GM18502 (cell line): ENCODE measurements around the gene SERINC4.

Experiments used
- ATAC-seq: cut with Tn5 transposase; IDR thresholded peaks from one replicate; pipeline ENCODE4 v1.9.1; 2021; ENCODE audit warnings: mild to moderate bottlenecking; ENCODE audit not compliant: unreplicated experiment, poor library complexity

SERINC4 gene

GRCh38 chr15:43799209-43799944 is 643 bp downstream of the SERINC4 start:
- no peak for ATAC-seq

DNA sequence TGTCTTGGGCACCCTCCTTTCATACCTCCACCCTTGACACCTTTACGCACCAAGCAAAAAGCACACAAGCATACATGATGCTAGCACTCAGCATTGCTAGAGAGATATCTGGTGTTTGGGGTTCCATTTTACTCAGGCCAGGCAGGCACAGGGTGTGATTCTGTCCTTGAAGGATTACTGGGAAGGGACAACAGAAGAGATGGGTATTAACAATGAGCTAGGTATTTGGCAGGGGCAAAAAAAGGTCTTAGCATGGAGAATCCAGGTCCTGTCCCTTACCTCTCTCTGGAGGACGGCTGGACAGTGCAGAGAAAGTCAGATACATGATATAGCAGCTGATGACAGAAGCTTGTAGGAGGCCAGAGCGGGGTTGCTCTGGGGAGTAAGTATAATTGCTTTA is 3.5 kb downstream of the SERINC4 start:
- ATAC-seq: no peak

GRCh38 chr15:43795997-43796396 is 4.0 kb downstream of the SERINC4 start:
- no peak for ATAC-seq

DNA sequence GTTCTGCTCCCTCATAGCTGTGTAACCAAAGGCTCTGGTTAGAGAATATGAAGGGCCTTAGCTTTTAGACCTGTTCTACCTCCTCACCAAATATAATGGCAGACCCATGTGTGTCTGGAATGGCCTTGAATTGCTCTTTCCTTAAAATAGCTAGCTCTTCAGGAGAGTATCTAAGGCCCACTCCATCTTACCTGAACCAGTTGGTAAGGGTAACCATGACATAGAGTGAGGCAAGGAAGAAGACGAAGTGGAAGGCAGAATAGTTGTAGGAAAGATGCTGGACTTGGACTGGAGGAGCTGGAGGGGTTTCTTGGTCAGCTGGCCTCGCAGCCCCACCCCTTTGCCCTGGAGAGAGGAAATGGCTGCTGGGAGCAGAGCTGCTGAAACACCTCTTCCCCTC is 4.8 kb downstream of the SERINC4 start:
- no peak for ATAC-seq

GRCh38 chr15:43794269-43795037 is 5.6 kb downstream of the SERINC4 start:
- ATAC-seq: no peak

DNA sequence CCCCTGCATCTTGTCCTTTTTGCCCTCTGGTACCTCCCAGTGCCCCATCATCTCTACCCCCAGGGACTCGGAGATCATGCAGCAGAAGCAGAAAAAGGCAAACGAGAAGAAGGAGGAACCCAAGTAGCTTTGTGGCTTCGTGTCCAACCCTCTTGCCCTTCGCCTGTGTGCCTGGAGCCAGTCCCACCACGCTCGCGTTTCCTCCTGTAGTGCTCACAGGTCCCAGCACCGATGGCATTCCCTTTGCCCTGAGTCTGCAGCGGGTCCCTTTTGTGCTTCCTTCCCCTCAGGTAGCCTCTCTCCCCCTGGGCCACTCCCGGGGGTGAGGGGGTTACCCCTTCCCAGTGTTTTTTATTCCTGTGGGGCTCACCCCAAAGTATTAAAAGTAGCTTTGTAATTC is 6.4 kb downstream of the SERINC4 start:
- no peak for ATAC-seq

DNA sequence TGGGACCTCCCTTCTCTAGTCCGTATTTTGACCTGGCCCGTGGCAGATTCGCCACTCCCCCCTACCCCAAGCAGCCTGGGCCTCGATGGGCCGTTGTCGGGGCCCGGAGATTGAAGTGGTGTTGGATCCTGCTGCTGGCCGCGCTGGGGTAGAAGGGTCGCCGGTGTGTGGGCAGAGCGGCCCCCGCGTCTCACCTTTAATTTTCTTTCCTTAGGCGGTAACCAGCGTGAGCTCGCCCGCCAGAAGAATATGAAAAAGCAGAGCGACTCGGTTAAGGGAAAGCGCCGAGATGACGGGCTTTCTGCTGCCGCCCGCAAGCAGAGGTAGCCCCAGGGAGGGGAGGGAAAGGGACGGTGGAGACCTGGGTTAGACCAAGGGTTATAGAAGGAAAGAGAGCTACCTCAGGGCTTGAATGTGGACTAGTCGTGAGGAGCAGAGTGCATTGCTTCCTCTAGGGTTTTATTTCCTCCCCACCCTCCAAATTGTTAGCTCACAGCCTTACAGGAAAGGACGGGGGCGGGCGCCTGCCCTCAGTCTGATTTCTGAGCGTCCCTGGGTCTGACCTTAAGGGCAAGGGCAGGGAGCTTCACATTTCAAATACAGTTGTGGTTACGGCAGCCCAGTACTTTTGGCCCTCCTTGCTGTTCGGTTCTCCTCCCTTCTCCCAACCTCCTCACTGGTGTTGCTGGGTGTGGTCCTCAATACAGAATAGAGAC is 7.1 kb downstream of the SERINC4 start:
- ATAC-seq: no peak

DNA sequence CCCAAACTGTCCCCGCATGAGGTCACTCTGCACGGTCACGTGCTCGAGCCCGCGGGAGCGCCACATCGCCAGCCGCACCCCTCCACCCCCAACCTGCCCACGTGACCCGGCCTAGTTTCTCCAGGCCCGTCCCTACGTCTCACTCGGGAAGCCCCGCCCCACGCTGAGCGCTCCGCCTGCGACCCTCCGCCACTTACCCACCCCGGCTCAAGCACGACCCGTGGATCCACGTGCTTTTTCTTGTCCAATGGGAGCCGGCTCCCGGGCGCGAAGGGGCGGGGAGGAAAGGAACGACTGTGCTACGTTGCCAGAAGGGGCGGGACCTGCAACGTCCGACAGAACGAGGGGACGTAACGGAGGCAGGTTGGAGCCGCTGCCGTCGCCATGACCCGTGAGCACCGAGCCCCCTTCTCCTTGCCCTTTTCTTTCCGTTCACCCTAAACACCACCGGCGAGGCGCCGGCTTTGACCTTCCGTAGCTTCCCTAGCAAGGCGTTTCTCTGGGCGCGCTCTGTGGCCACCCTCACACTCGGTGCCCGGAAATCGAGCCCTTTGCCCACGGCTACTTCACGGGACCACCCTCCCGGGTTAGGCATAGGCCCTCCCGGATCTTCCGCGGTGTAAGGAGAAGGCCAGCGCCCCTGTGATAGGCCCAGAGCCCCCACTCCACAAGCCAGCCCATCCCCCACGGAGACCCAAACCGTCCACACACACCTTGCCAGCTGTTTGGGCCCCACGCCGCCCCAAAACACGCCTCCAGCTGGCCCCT is 7.8 kb downstream of the SERINC4 start, which contains the start of gene SERF2:
TSS of gene SERF2 (plus strand) at position 328 of the 768 bp plus-strand sequence. CDS start at position 385, 57 bp downstream.
- peak; percentile 91 for ATAC-seq

GRCh38 chr15:43789409-43789808 is 10.6 kb downstream of the SERINC4 start:
- ATAC-seq: no peak

DNA sequence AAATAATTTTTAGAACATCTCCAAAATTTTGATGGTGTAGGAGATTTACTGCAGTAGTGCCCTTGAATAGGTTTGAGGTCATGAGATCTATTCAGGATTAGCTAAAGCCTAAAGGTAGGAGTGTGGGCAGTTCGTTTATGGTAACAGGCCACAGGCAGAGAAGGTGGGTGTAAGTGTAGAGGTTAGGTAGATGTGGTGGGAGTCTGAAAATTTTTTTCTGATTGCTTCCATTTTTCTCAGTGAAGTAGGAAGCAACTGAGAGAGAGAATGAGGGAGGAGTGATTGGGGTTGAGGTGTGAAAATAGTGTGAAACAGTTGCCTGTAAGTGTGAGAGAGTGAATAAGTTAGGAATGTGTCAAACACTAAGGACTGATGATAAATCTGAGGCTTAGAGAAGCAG is 21.0 kb downstream of the SERINC4 start:
- no peak for ATAC-seq

GRCh38 chr15:43777267-43777914 is 22.6 kb downstream of the SERINC4 start:
- peak; percentile 58 for ATAC-seq

- ATAC-seq: peak; percentile 49
Measured at GRCh38 chr15:43776718-43777266, 23.2 kb downstream of the SERINC4 start, which contains the start of gene ELL3. Gene ELL3, minus strand, starts transcription at chr15:43776966. Its CDS starts 65 bp downstream, at chr15:43776901.

GRCh38 chr15:43776101-43776717 is 23.8 kb downstream of the SERINC4 start:
- ATAC-seq: peak; percentile 59

DNA sequence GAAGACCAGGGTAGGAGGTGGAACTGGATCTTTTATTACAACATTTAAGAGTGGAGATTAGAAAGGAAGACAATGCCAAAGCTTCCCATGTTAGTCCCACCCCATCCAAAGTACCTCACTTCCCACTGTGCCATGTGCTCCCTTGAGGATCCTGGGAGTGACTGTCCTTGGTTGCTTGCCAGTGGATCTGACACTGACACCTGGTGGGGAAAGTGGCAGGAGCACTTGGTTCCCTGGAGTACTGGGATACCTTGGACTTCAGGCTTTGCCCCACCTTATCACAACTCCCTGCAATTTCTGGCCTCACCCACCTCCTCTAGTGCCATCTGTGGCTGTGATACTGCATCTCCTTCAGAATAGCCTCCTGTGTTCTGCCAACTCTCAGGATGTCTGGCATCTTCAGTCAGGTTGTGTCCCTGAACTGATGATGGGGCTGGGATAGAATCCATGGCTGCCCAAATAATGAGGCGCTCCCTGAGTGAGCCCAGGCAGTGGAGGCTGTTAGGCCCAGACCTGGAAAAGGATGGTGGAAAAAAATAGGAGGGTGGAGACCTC is 24.5 kb downstream of the SERINC4 start:
- no peak for ATAC-seq

- no peak for ATAC-seq
Measured at GRCh38 chr15:43774062-43774461, 26.0 kb downstream of the SERINC4 start.

GRCh38 chr15:43772624-43773023 is 27.4 kb downstream of the SERINC4 start:
- ATAC-seq: no peak

DNA sequence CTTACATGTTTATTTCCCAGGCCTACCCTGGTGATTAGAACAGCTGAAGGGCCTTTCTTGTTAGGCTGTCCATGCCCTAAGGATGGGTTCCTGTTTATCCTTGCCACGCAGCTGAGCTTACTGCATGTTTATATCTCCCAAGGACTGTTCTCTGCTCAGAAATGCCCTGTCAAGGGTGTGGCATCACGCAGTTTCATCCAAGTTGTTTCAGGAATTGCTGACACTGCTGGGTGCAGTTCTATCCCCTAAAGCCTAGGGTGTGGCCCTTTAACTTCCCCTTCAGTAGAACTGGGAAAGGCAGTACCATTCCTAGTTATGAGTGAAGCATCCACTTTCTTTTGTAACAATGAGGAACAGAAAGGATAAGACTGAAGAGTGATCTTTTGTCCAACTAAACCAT is 28.2 kb downstream of the SERINC4 start:
- no peak for ATAC-seq

- ATAC-seq: no peak
Measured at GRCh38 chr15:43769584-43770228, 30.3 kb downstream of the SERINC4 start.
